Glomerular visceral epithelial cell (primary cell): ENCODE measurements around the gene ELOB.

Experiments used
- DNase-seq: peaks from one replicate; pipeline ENCODE4 v3.0.0-alpha.2; 2016; ENCODE audit errors: extremely low spot score

ELOB gene

GRCh38 chr16:2783581-2784357, 6.7 kb upstream of the ELOB start:
- no peak for DNase-seq

- no peak for DNase-seq
These were observed 5.7 kb upstream of the ELOB start for GRCh38 chr16:2782583-2783351.

- DNase-seq = no peak
These were observed 3.2 kb upstream of the ELOB start for GRCh38 chr16:2779978-2780898.

- DNase-seq = no peak
These were observed 2.3 kb upstream of the ELOB start for GRCh38 chr16:2779151-2779920.

- DNase-seq = no peak
These were observed 1.5 kb upstream of the ELOB start for GRCh38 chr16:2778630-2778958.

- no peak for DNase-seq
These were observed 986 bp upstream of the ELOB start for GRCh38 chr16:2777903-2778629.

GRCh38 chr16:2776500-2777139, 460 bp downstream of the ELOB start:
- no peak for DNase-seq

- DNase-seq = no peak
These were observed 1.1 kb downstream of the ELOB start for GRCh38 chr16:2775765-2776499.

GRCh38 chr16:2775131-2775716, 1.9 kb downstream of the ELOB start:
- DNase-seq = no peak

- DNase-seq = no peak
These were observed 2.8 kb downstream of the ELOB start for GRCh38 chr16:2774161-2774891.

- no peak for DNase-seq
These were observed 3.7 kb downstream of the ELOB start for GRCh38 chr16:2773188-2773968.

- DNase-seq = no peak
These were observed 5.3 kb downstream of the ELOB start for GRCh38 chr16:2771496-2772402.

GRCh38 chr16:2770057-2770951, 6.8 kb downstream of the ELOB start:
- DNase-seq = no peak

- DNase-seq = no peak
These were observed 7.4 kb downstream of the ELOB start for GRCh38 chr16:2769675-2770056.

- no peak for DNase-seq
These were observed 8.0 kb downstream of the ELOB start for GRCh38 chr16:2769100-2769529.
